Testis (tissue), 2 donors: ENCODE data around the gene FAM47E.

Experiments
- POLR2A ChIP-seq: fragments of 450-650 bp; IDR thresholded peaks from one replicate; pipeline ENCODE4 v1.6.1; 2017; ENCODE audit warnings: antibody characterized with exemption, mild to moderate bottlenecking, moderate library complexity
- TF ChIP-seq, protein P1 (sequence below), 3 experiments: fragments of 450-650 bp in 2 of 3; fragments of 200-600 bp in 1 of 3; sonication (generic) in 1 of 3; IDR thresholded peaks; one replicate each; pipeline ENCODE4 v1.5.1; 2016 to 2019; ENCODE audit warnings: antibody characterized with exemption in 3 of 3, mild to moderate bottlenecking in 2 of 3, moderate library complexity in 1 of 3

- TF ChIP-seq, protein P1, sequence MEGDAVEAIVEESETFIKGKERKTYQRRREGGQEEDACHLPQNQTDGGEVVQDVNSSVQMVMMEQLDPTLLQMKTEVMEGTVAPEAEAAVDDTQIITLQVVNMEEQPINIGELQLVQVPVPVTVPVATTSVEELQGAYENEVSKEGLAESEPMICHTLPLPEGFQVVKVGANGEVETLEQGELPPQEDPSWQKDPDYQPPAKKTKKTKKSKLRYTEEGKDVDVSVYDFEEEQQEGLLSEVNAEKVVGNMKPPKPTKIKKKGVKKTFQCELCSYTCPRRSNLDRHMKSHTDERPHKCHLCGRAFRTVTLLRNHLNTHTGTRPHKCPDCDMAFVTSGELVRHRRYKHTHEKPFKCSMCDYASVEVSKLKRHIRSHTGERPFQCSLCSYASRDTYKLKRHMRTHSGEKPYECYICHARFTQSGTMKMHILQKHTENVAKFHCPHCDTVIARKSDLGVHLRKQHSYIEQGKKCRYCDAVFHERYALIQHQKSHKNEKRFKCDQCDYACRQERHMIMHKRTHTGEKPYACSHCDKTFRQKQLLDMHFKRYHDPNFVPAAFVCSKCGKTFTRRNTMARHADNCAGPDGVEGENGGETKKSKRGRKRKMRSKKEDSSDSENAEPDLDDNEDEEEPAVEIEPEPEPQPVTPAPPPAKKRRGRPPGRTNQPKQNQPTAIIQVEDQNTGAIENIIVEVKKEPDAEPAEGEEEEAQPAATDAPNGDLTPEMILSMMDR (IDR thresholded peaks at IDR 0.05): no peak
- no peak for TF ChIP-seq POLR2A
Measured at GRCh38 chr4:76238701-76239100, 12.8 kb upstream of the FAM47E start.
